HG03558 (cell line): ENCODE measurements around the gene SEC14L5.

Experiments used
- ATAC-seq: cut with Tn5 transposase; IDR thresholded peaks from one replicate; pipeline ENCODE4 v1.9.1; 2021; ENCODE audit warnings: moderate number of reproducible peaks; ENCODE audit not compliant: unreplicated experiment; ENCODE audit errors: extremely low read depth

SEC14L5 gene

DNA sequence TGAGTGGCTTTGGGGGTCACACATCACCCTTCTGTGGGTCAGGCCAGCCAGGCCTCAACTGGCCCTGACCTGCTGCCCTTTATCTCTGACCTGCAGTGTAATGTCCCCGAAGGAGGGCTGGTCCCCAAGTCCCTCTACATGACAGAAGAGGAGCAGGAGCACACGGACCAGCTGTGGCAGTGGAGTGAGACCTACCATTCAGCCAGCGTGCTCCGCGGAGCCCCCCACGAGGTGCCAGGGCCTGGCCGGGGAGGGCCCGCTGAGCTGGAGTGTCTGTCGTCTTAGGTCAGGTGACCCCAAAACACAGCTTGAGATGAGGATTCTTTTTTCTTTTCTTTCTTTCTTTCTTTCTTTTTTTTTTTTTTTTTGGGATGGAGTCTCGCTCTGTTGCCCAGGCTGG lies 49.1 kb downstream of the SEC14L5 start:
- ATAC-seq: no peak

DNA sequence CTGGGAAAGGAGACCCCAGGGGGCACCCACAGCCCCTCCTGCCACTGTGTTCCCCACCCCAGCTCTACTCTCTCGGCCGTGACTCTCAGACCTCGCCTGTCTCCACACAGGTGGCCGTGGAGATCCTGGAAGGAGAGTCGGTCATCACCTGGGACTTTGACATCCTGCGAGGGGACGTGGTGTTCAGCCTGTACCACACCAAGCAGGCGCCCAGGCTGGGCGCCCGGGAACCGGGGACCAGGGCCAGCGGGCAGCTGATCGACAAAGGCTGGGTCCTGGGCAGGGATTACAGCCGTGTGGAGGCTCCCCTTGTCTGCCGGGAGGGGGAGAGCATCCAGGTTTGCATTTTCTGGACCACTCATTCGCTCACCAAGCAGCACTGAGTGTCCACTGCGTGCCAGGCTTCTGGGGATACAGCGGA lies 50.2 kb downstream of the SEC14L5 start:
- ATAC-seq: no peak

DNA sequence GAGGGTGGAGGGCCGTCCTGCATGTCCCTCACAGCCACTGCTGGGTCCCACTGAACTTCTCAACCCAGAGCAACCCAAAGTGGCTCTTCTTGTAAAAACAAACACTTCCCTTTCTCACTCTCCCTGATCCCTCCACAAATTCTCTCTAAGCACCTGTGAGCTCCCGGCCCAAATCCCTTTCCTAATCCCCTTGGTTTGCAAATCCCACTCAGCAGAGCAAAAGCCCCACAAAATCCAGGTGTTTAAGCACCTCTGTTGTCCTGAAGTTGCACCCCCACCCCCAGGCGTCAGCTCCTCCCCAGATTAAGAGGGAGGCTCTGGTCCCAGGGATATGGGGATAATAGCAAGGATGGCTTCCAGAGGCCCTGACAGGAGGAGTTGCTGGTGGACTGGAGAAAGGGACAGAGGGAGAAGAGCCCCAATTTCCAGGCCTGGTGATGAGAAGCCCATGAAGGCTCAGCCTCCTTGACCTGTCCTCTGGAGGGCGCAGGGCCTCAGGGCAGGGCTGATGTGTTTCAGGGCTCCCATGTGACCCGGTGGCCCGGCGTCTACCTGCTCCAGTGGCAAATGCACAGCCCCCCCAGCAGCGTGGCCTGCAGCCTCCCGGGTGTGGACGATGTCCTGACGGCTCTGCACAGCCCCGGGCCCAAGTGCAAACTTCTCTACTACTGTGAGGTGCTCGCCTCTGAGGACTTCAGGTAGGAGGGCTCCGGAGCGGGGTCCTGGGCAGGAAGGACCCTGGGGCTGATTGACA lies 52.6 kb downstream of the SEC14L5 start:
- ATAC-seq: no peak

DNA sequence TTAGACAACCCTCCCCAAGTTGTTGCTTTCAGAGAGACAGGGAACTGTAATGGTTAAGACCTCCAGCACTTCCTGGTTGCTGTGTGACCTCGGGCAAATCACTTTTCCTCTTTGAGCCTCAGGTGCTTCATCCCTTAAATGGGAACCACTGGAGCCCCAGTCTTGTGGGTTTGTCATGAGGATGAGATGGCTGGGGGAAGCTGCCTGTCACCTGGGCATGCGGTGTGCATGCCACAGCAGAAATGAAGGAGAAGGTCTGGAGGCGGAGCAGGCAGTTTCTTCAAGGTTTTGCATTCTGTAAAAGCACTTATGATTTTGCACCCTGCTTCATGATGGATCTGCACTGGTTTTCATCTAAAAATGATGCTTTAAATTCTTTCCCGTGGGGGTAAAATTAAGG lies 53.5 kb downstream of the SEC14L5 start:
- no peak for ATAC-seq

DNA sequence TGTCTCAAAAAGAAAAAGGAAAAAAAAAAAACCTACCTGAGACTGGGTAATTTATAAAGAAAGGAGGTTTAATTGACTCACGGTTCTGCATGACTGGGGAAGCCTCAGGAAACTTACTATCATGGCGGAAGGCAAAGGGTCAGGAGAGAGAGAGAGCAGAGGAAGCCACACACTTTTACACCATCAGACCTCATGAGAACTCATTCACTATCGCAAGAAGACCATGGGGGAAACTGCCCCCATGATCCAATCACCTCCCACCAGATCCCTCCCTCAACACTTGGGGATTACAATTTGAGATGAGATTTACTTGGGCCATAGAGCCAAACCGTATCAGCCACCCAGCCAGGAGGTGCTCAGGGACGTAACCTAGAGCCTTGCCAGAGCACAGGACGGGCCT lies 54.8 kb downstream of the SEC14L5 start:
- ATAC-seq: no peak

DNA sequence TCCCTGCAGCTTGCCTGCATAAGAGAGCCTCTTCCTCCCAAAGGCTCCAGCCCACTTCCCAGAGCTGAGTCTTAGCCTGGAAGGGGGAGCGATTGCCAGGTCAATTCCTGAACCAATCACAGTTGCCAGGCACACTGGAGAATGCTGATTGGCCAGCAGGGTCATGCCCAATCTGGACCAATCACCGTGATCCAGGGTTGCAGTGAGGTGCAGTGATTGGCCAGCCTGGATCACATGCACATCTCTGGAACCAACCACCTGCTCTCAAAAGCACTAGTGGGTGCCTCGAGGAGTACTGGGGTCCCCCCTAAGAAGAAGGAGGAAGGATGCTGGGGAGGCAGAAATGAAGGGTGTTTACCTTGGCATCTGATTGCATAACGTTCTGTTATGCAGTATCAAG lies 57.2 kb downstream of the SEC14L5 start:
- ATAC-seq: no peak

DNA sequence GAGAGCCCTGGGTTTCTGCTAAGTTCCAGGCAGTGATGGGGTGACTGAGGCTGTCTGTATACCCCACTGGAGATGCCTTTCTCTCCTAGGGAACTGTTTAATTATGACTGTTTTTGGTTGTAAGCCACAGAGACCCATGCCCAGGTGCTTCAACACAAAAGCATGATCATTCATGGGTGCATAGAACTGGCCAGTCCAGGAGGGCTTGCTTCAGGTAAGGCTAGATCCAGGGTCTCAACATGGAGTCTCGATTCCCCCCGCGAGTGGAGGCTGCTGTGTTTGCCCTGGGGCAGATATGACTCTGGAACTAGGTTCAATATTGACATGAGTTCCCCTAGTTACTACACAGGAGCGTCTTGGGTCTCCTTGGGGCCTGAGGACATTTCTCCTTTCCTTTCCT lies 57.8 kb downstream of the SEC14L5 start:
- ATAC-seq: no peak

DNA sequence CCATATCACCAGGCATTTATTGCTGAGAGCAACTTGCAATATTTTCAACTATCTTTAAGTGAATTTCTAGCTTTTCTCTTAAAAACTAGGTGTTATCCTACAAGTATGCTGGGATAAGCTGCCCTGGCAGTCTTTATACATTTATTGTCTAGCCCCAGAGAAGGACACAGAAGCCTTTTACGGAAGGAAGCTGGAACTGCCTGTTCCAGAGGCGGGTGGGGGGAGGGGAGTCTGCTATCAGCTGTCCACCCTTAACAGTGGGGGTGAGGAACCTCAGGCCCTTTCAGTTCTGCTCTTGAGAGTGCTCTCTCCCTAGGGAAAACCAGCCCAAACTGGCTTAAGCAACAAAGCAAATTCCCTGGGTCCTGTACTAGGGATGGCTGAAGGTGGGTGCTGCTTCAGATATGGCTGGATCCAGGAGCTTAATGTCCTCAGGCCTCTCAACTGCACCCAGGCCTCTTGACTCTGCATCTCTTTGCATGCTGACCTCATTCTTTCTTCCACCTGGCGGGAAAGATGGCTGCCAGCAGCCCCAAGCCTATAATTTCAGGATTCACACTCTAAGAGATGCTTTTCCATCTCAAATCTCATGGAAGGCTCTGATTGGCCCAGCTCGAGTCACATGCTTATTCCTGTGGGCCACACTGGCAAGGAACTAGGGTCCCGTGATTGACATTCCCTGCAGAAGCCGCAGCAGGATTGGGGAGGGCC lies 59.0 kb downstream of the SEC14L5 start:
- ATAC-seq: no peak

DNA sequence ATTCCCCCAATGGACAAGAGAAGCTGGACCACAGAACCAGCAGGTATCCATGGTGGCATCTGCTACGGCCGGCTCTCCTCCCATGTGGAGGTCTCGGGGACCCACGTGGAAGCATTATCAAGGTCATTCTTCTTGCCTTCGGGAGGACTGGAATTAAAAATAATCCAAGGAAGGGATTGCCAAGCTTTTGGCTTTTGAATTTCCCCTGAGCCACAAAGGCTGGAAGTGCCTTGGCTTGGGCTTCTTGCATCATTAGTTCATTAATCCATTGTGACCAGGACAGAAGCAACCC lies 59.5 kb downstream of the SEC14L5 start:
- no peak for ATAC-seq

DNA sequence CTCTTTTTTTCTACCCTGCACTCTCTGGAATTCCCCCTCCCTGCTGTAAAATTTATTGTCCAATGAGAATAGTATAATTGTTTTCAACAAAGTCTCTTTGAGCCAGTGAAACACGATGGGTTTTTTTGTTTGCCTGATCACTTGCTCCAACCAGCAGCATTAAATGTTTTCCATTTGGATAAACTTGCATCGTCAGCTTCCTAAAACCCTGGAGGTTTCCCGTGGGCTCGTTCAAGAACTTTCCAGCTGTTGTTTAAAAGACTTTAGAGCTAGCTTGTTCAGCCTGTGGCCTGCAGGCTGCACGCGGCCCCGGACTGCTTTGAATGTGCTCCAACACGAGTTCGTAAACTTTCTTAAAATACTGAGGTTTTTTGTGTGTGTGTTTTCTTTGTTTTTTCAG lies 60.7 kb downstream of the SEC14L5 start:
- no peak for ATAC-seq

DNA sequence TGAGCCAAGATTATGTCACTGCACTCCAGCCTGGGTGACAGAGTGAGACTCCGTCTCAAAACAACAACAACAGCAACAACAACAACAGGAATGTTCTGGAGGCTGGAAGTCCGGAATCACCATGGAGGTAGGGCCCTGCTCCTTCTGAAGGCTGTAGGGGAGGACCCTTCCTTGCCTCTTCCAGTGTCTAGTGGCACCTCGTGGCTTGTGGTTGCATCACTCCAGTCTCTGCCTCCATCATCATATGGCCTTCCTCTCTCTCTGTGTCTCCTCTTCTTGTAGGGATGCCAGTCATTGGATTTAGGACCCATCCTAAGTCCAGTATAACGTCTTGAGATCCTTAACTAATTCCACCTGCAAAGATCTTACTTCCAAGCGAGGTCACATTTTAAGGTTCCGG lies 61.6 kb downstream of the SEC14L5 start:
- no peak for ATAC-seq

DNA sequence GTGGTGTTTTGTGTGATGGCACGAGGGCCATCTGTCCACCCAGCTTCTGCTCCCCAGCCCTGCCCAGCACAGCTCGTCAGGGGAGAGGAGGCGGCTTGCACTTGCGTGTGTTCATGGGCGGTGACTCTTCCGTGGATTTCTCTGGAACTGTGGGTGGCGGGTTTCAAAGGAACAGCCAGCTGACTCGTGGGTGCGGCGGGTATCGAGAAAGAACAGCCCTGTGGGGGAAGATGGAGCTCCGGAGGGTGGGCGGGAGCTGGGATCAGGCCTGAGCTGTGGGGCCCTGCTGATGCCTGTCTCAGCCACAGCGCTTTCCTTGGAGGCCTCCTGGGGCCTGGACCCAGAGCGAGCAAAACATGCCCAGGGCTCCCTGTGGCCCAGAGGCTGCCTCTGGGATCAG lies 62.4 kb downstream of the SEC14L5 start:
- no peak for ATAC-seq

DNA sequence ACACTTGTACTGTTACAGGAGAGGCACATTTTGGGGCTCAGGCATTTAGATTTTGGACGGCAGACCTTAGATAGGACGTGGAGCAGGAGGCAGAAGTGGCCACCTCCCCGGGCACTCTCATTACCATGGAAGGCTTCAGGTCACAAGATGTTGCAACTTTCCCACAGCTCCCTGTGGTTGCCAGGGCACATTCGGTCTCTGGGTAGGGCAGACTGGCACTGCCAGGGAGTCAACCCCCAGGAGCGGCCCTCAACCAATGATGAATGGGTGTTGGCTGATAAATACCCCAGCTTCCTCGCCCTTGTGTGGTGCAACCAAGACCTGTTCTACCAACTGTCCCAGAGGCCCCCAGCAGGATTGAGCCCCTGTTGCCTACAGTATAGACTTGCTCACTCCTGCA lies 64.4 kb downstream of the SEC14L5 start:
- ATAC-seq: no peak

DNA sequence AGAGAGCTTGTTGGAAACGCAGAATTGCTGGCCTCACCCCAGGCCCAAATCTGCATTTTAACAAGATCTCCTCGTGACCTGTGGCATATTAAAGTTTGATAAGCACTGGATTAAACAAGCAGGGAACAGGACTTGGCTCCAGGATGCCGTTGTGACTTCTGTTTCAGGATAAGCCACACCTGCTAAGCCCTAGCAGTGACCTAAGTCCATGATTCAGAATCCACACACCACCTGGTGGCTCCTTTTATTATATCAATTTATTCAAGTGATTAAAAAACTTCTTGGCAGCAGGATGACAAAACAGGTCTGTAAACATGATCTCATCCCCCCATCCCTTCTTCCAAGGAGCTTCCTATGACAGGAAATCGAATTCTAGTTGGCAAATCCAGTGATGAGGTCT lies 66.5 kb downstream of the SEC14L5 start:
- no peak for ATAC-seq

DNA sequence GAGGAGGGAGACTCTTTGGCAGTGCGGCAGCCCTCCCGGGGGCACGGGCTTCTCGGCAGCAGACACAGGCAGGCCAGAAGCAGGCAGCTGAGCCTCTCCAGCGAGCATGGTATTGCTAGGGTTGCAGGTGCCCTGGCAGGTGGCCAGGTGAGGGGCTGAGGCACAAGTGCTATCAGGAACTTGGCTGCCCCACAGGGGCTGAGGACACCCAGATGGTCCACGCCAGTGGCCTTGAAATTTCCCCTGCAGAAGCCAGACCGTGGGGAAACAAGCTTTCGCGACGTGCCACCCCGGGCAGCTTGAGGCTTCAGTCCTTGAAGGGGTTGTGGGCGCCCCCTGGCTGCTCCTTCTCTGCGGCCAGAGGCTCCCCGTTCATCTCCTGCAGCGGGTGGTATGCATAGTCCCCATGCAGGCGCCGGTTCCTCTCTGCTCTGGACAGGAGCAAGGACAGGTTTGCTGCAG lies 67.1 kb downstream of the SEC14L5 start:
- no peak for ATAC-seq

DNA sequence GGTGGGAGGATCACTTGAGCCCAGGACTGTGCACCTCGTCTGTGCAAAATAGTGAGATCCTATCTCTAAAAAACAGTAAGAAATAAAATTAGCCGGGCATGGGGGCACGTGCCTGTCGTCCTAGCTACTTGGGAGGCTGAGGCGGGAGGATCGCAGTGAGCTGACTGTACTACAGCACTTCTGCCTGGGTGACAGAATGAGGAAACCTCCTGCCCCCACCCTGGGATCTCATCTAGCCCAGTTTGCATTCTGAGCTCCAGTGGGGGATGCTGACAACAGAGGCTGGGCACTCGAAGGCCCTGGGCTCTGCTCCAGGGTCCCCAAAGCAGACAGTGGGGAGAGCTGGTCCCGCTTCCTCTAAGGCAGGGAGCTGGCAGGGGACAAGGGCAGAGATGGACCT lies 68.5 kb downstream of the SEC14L5 start:
- ATAC-seq: no peak

DNA sequence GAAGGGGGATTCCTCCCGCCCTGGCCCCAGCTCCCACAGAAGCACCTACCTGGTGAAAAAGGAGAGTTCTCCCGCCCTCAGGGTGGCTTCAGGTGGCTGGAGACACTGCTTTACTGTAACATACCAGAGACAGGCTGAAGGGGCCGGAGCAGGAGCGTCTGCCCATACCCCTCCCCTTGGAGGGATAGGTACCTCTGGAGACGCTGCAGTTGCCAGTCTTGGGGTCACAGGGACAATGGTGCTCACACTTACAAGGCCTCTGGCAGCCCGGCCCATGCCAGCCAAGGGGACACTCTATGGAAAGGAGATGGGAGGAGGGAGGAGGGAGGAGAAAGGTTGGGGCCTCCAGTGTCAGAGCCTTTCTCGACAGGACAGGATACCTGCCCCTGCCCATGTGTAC lies 69.0 kb downstream of the SEC14L5 start:
- no peak for ATAC-seq

DNA sequence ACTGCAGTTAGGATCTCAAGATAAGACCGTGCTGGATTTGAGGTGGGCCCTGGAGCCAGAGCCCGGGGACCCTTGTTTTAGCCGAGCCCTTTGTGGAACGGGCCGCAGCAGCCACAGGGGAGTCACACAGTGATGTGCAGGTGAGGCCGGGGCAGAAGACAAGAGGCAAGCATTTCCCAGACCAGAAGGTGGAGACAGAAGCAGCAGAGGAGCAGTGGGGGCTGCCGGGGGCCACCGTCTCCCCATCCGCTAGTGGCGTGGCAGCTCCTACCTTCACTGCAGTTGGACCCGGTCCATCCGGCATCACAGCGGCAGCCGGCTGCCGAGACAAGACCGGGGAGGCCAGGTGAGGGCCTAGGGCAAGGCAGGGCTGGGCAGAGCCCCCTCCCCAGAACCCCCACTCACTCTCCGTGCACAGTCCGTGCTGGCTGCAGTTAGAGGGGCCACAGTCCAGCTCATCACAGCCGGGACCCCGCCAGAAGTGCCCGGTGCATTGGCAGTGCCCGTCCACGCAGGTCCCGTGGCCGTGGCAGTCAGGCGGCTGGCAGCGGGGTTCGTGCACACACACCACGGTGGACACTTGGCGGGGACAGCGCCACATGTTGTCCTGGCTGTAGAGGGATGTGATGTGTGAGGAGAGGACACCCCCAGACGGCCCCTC lies 69.6 kb downstream of the SEC14L5 start:
- no peak for ATAC-seq

DNA sequence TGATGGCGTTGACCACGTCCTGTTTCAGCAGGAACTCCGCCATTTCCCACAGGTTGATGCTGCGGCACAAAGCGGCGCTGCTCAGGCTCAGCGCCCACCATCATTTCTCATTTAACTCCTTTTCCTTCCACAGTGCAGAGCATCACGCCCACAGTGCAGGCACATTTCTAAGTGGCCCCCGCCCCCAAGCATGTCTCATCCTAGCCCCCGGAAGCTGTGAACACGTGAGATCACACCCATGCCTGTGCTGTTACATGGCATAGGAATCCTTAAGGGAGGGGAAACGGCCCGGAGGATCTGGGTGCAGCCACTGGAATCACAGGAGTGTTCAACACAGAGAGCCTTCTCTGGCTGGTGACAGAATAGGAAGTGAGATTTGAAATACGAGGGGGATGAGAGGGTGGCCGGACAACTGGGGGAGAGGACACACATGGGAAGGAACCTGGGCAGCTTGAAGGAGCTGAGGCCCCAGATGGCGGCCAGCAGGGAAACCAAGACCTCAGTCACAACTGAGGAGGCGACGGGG lies 70.9 kb downstream of the SEC14L5 start:
- ATAC-seq: no peak

DNA sequence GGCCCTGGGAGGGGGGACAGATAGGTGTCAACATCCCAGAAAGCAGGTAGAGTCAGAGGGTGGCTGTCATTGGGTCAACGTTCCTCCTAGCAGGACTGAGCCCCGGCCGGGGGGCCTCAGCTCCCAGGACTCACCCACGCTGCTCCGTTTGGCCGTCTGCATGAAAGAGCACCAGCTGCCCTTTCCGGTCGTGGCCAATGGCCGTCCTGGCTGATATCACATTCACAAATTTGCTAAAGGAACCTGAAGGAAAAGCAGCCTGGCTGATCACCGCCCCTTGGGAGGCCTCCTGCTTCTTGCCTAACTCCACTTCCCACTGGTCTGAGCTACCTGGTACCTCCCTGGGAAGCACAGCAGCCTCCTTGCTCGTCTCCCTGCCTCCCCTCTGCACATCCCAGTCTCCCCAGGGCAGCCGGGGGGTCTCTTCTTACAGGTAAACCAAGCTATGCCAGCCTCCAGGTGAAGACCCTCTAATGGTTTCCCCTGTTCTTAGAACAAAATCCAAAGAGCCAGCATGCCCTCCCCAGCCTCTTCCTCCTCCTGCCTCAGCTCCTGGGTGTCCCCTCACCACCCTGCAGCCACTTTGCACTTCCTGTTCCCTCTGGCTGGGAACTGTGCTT lies 72.2 kb downstream of the SEC14L5 start:
- ATAC-seq: no peak

DNA sequence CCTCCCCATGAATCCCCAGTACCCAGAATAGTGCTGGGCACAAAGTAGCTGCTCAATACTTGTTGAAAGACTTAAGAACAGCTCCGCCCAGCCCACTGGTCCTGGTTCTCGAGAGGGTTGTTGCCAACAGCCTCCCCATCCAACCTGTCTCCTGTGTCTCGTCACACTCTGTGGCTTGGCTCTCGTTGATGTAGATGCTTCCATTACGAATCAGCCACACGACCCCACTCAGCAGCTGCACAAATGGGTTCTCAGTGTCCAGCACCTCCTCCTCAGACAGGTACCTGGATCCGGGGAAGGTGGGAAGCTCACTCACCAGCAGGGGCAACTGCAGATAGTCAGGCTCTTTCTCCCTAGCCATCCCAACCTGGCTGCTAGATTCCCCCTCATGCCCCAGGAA lies 73.5 kb downstream of the SEC14L5 start:
- no peak for ATAC-seq
